HEK293 (cell line): ENCODE results near the gene BCDIN3D.

Source experiments
- AEBP2 ChIP-seq: fragments of 450-650 bp; formaldehyde crosslinking; IDR thresholded peaks from 2 replicates; pipeline ENCODE4 v1.5.1; 2016; ENCODE audit warnings: missing biosample characterization, missing genetic modification characterization, borderline replicate concordance
- PATZ1 ChIP-seq: fragments of 450-650 bp; formaldehyde crosslinking; IDR thresholded peaks from 2 replicates; pipeline ENCODE4 v1.5.1; 2016; ENCODE audit warnings: missing biosample characterization, missing genetic modification characterization
- PRDM10 ChIP-seq: fragments of 450-650 bp; formaldehyde crosslinking; IDR thresholded peaks from 2 replicates; pipeline ENCODE4 v1.5.1; 2016; ENCODE audit warnings: missing biosample characterization, missing genetic modification characterization
- PRDM6 ChIP-seq: fragments of 450-650 bp; formaldehyde crosslinking; IDR thresholded peaks from 2 replicates; pipeline ENCODE4 v1.5.1; 2017; ENCODE audit warnings: missing biosample characterization, missing genetic modification characterization
- REPIN1 ChIP-seq: fragments of 450-650 bp; formaldehyde crosslinking; IDR thresholded peaks from 2 replicates; pipeline ENCODE4 v1.5.1; 2017; ENCODE audit warnings: missing biosample characterization, missing genetic modification characterization, low read depth
- YY2 ChIP-seq: fragments of 450-650 bp; formaldehyde crosslinking; IDR thresholded peaks from 2 replicates; pipeline ENCODE4 v1.5.1; 2016; ENCODE audit warnings: missing biosample characterization, missing genetic modification characterization
- ZBTB11 ChIP-seq: fragments of 450-650 bp; formaldehyde crosslinking; conservative IDR thresholded peaks from 2 replicates; pipeline ENCODE4 v1.5.1; 2016; ENCODE audit warnings: low read depth, missing biosample characterization, missing genetic modification characterization
- ZBTB20 ChIP-seq: fragments of 450-650 bp; formaldehyde crosslinking; IDR thresholded peaks from 2 replicates; pipeline ENCODE4 v1.5.1; 2016; ENCODE audit warnings: missing biosample characterization, missing genetic modification characterization
- ZNF112 ChIP-seq: fragments of 450-650 bp; formaldehyde crosslinking; IDR thresholded peaks from 2 replicates; pipeline ENCODE4 v1.5.0; 2017; ENCODE audit warnings: missing biosample characterization, missing genetic modification characterization
- ZNF148 ChIP-seq: fragments of 450-650 bp; formaldehyde crosslinking; IDR thresholded peaks from 2 replicates; pipeline ENCODE4 v1.5.0; 2017; ENCODE audit warnings: missing biosample characterization, missing genetic modification characterization, borderline replicate concordance
- ZNF202 ChIP-seq: fragments of 450-650 bp; formaldehyde crosslinking; IDR thresholded peaks from 2 replicates; pipeline ENCODE4 v1.5.1; 2016; ENCODE audit warnings: missing biosample characterization, missing genetic modification characterization, borderline replicate concordance
- ZNF248 ChIP-seq: fragments of 450-650 bp; formaldehyde crosslinking; IDR thresholded peaks from 2 replicates; pipeline ENCODE4 v1.5.1; 2017; ENCODE audit warnings: missing biosample characterization, missing genetic modification characterization
- ZNF274 ChIP-seq, 2 experiments: fragments of 200-500 bp in 1 of 2; fragments of 450-650 bp in 1 of 2; sonication (Bioruptor generic) in 1 of 2; formaldehyde crosslinking in 1 of 2; IDR thresholded peaks; 2 replicates each; pipeline versions ENCODE4 v1.5.1 to v1.6.1; 2014 to 2016; ENCODE audit warnings: borderline replicate concordance in 1 of 2, inconsistent platforms in 1 of 2, low read length in 1 of 2, missing biosample characterization in 1 of 2, missing genetic modification characterization in 1 of 2
- ZNF280D ChIP-seq: fragments of 450-650 bp; formaldehyde crosslinking; IDR thresholded peaks from 2 replicates; pipeline ENCODE4 v1.5.1; 2016; ENCODE audit warnings: missing biosample characterization, missing genetic modification characterization
- ZNF37A ChIP-seq: fragments of 450-650 bp; IDR thresholded peaks from 2 replicates; pipeline ENCODE4 v1.5.1; 2018; ENCODE audit warnings: missing biosample characterization, missing genetic modification characterization
- ZNF404 ChIP-seq: fragments of 450-650 bp; formaldehyde crosslinking; IDR thresholded peaks from 2 replicates; pipeline ENCODE4 v1.5.1; 2017; ENCODE audit warnings: missing biosample characterization, missing genetic modification characterization
- ZNF792 ChIP-seq: fragments of 450-650 bp; formaldehyde crosslinking; IDR thresholded peaks from 2 replicates; pipeline ENCODE4 v1.5.1; 2016; ENCODE audit warnings: missing biosample characterization, missing genetic modification characterization
- ZSCAN30 ChIP-seq: fragments of 450-650 bp; IDR thresholded peaks from 2 replicates; pipeline ENCODE4 v1.5.1; 2018; ENCODE audit warnings: missing biosample characterization, mild to moderate bottlenecking, missing genetic modification characterization, moderate library complexity

Gene BCDIN3D

GRCh38 chr12:49828133-49829091 is 14.5 kb downstream of the BCDIN3D start, which contains the start of gene NCKAP5L (continued):
- no peak for TF ChIP-seq PRDM6 (tag by site-specific recombination)
- no peak for TF ChIP-seq ZSCAN30 (tag by site-specific recombination)
- TF ChIP-seq PRDM10 (tag by site-specific recombination), result peak; percentile 91
- TF ChIP-seq ZNF274 (IDR thresholded peaks at IDR 0.05; ENCODE audit: low read length), result no peak
- TF ChIP-seq ZNF274 (tag by site-specific recombination; IDR thresholded peaks at IDR 0.05; ENCODE audit: borderline replicate concordance), result no peak
- TF ChIP-seq ZNF112, result no peak
- peak; percentile 97 for TF ChIP-seq PATZ1 (tag by site-specific recombination)
- TF ChIP-seq ZNF202 (tag by site-specific recombination), result no peak
- no peak for TF ChIP-seq ZNF37A (tag by site-specific recombination)
- TF ChIP-seq ZNF404 (tag by site-specific recombination), result no peak
- no peak for TF ChIP-seq ZNF792
- TF ChIP-seq ZNF280D (tag by site-specific recombination), result no peak
- no peak for TF ChIP-seq REPIN1
- TF ChIP-seq ZBTB11 (tag by site-specific recombination), result peak; percentile 66
- no peak for TF ChIP-seq ZNF248 (tag by site-specific recombination)
- peak; percentile 89 for TF ChIP-seq ZBTB20 (tag by site-specific recombination)
- no peak for TF ChIP-seq ZNF148 (tag by site-specific recombination)
- TF ChIP-seq AEBP2 (tag by site-specific recombination), result no peak
- TF ChIP-seq YY2 (tag by site-specific recombination), result no peak
